GM23338 (cell line): ENCODE data around the gene TYW1B. TPM values are rescaled to one million over a fixed set of nuclear protein-coding genes. Genes with fewer than 3 reads are reported as not detected.
"Not testable (repeated sequence)": the region's sequence is repeated elsewhere in the genome, so short reads cannot be mapped to it uniquely, and the experiment has no call there.

Experiments
- ATAC-seq: fragments of 200-7000 bp; cut with Tn5 transposase; 3 replicates; pipeline ENCODE4 v1.9.1; 2020
- DNase-seq: peaks from one replicate; pipeline ENCODE4 v3.0.0-alpha.2; 2015; ENCODE audit warnings: low spot score
- H2AFZ ChIP-seq: fragments of 200-600 bp; sonication (generic); 2 replicates; pipeline ENCODE4 v1.8.0; 2016; ENCODE audit warnings: antibody characterized with exemption, mild to moderate bottlenecking, moderate library complexity
- H3F3A ChIP-seq: fragments of 200-600 bp; sonication (generic); replicated peaks from 2 replicates; pipeline ENCODE4 v1.8.0; 2017; ENCODE audit warnings: antibody characterized with exemption, mixed run types, low read depth
- H3K27ac ChIP-seq: fragments of 200-600 bp; sonication (generic); 2 replicates; pipeline ENCODE4 v1.6.1; 2016; ENCODE audit warnings: low read depth
- H3K27me3 ChIP-seq: fragments of 200-600 bp; sonication (generic); 2 replicates; pipeline ENCODE4 v1.8.0; 2016; ENCODE audit warnings: mild to moderate bottlenecking, mixed run types, moderate library complexity; ENCODE audit not compliant: insufficient read depth
- H3K36me3 ChIP-seq: fragments of 200-600 bp; sonication (generic); 2 replicates; pipeline ENCODE4 v1.8.0; 2016; ENCODE audit warnings: mild to moderate bottlenecking; ENCODE audit not compliant: insufficient read depth
- H3K4me1 ChIP-seq: fragments of 200-600 bp; sonication (generic); 2 replicates; pipeline ENCODE4 v1.8.0; 2016; ENCODE audit warnings: mild to moderate bottlenecking, moderate library complexity; ENCODE audit not compliant: insufficient read depth
- H3K4me2 ChIP-seq: fragments of 200-600 bp; sonication (generic); 2 replicates; pipeline ENCODE4 v1.7.1; 2017; ENCODE audit warnings: mixed run types
- H3K4me3 ChIP-seq: fragments of 200-600 bp; sonication (generic); 2 replicates; pipeline ENCODE4 v1.6.1; 2016; ENCODE audit warnings: mixed run types
- H3K79me2 ChIP-seq: fragments of 200-600 bp; sonication (generic); replicated peaks from 2 replicates; pipeline ENCODE4 v1.8.0; 2017; ENCODE audit warnings: mild to moderate bottlenecking; ENCODE audit not compliant: insufficient read depth
- H3K9me2 ChIP-seq: fragments of 200-600 bp; sonication (generic); 2 replicates; pipeline ENCODE4 v1.8.0; 2017; ENCODE audit not compliant: insufficient read depth
- H4K20me1 ChIP-seq: fragments of 200-600 bp; sonication (generic); replicated peaks from 2 replicates; pipeline ENCODE4 v1.8.0; 2017; ENCODE audit warnings: mild to moderate bottlenecking; ENCODE audit not compliant: insufficient read depth
- H3K27ac Mint-ChIP-seq: 2 replicates; pipeline ENCODE4 v1.8.0; 2020; ENCODE audit warnings: inconsistent platforms, mild to moderate bottlenecking, moderate library complexity, mixed read lengths
- H3K27me3 Mint-ChIP-seq: 3 replicates; pipeline ENCODE4 v1.8.0; 2022; ENCODE audit warnings: low read depth, mild to moderate bottlenecking, moderate library complexity, mixed read lengths, inconsistent platforms; ENCODE audit not compliant: insufficient read depth, poor library complexity
- H3K36me3 Mint-ChIP-seq: 3 replicates; pipeline ENCODE4 v1.8.0; 2021; ENCODE audit warnings: low read depth, mild to moderate bottlenecking, inconsistent platforms, moderate library complexity, mixed read lengths
- H3K4me1 Mint-ChIP-seq: 3 replicates; pipeline ENCODE4 v1.8.0; 2020; ENCODE audit warnings: mild to moderate bottlenecking, inconsistent platforms, mixed read lengths
- H3K4me3 Mint-ChIP-seq: 3 replicates; pipeline ENCODE4 v1.8.0; 2021; ENCODE audit warnings: moderate library complexity, mild to moderate bottlenecking, inconsistent platforms, mixed read lengths
- H3K9me3 Mint-ChIP-seq: 3 replicates; pipeline ENCODE4 v1.8.0; 2020; ENCODE audit warnings: moderate library complexity, mild to moderate bottlenecking, inconsistent platforms, mixed read lengths
- CTCF ChIP-seq, 2 experiments: fragments of 200-600 bp in 1 of 2; sonication (generic) in 1 of 2; conservative IDR thresholded peaks; 2 replicates each; pipeline versions ENCODE4 v1.5.1 to v1.6.1; 2016 to 2017; ENCODE audit warnings: antibody characterized with exemption in 2 of 2, low read depth in 2 of 2, mild to moderate bottlenecking in 2 of 2, moderate library complexity in 1 of 2
- EZH2phosphoT487 ChIP-seq: fragments of 200-600 bp; sonication (generic); IDR thresholded peaks from one replicate; pipeline ENCODE4 v1.8.1; 2018; ENCODE audit warnings: antibody characterized with exemption; ENCODE audit not compliant: unreplicated experiment
- NANOG ChIP-seq: IDR thresholded peaks from 2 replicates; pipeline ENCODE4 v1.6.1; 2016; ENCODE audit warnings: antibody characterized with exemption, borderline replicate concordance
- POLR2AphosphoS5 ChIP-seq: IDR thresholded peaks from 2 replicates; pipeline ENCODE4 v1.6.1; 2016; ENCODE audit warnings: antibody characterized with exemption, low read depth
- STAT1 ChIP-seq: IDR thresholded peaks from one replicate; pipeline ENCODE4 v1.6.1; 2016; ENCODE audit warnings: antibody characterized with exemption; ENCODE audit not compliant: unreplicated experiment
- ZNF114 ChIP-seq: fragments of 250-450 bp; sonication (Bioruptor Pico); IDR thresholded peaks from 2 replicates; pipeline ENCODE4 v1.5.0; 2020; ENCODE audit warnings: mild to moderate bottlenecking, moderate library complexity
- ZNF331 ChIP-seq: fragments of 250-450 bp; sonication (Bioruptor Pico); IDR thresholded peaks from 2 replicates; pipeline ENCODE4 v1.5.0; 2020; ENCODE audit warnings: low read depth, mild to moderate bottlenecking, moderate library complexity
- polyA plus RNA-seq: library from polyadenylated mRNA; unstranded; fragments of >200 nt; fragmentation: Nextera tagmentation; extraction: Ambion mirVana; gene quantifications from 2 replicates; pipeline ENCODE4 v1.2.1, GENCODE V29; 2016
- total RNA-seq: library from RNA; depleted of rRNA; stranded (reverse); fragments of >200 nt; shearing (Covaris generic); gene quantifications from 2 replicates; pipeline ENCODE4 v1.2.3, GENCODE V29; 2014
- TF ChIP-seq, protein P1 (sequence below): fragments of 250-450 bp; sonication (Bioruptor Pico); IDR thresholded peaks from 2 replicates; pipeline ENCODE4 v1.5.0; 2020; ENCODE audit warnings: mild to moderate bottlenecking, moderate library complexity
- TF ChIP-seq, protein P2 (sequence below): IDR thresholded peaks from one replicate; pipeline ENCODE4 v1.6.1; 2018; ENCODE audit warnings: antibody characterized with exemption; ENCODE audit not compliant: unreplicated experiment
- TF ChIP-seq, protein P3 (sequence below): IDR thresholded peaks from 2 replicates; pipeline ENCODE4 v1.6.1; 2016; ENCODE audit warnings: antibody characterized with exemption

The TYW1B gene
- total and polyA plus RNA-seq, 2 experiments from 2014 or later, result 2.8 to 5.6 TPM

DNA sequence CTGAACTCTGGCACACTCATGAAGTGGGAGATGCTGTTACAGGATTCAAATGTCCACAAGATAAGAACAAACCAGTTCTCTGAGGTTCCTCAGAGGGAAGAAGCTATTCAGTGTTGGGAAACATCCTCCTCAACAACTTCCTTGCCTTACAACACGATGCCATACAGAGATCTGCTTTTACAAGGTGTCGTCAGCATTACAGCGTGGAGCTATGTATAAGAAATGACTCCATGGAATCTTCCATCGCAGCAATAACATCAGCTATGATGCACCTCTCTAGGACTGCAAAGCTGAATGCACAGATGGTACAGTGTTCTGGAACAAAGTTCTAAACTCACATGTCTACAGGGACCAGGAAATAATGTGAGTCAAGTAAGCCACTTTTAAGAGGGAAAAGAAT is 122.3 kb downstream of the TYW1B start:
- not testable (repeated sequence) for H3K4me2 ChIP-seq, H3K27me3 ChIP-seq, H3K27ac Mint-ChIP-seq, ATAC-seq, H3K79me2 ChIP-seq, H3K4me3 ChIP-seq, H3K4me3 Mint-ChIP-seq, H2AFZ ChIP-seq, H3K9me2 ChIP-seq, H4K20me1 ChIP-seq, H3F3A ChIP-seq, H3K36me3 ChIP-seq, DNase-seq, H3K27me3 Mint-ChIP-seq, H3K27ac ChIP-seq
- H3K36me3 Mint-ChIP-seq, result peaks cover 48% of the 10 kb centered on the region
- peaks cover 16% of the 10 kb centered on the region for H3K4me1 Mint-ChIP-seq
- peaks cover 11% of the 10 kb centered on the region; the same call in 1 of the 3 replicates for H3K9me3 Mint-ChIP-seq
- peaks cover 13% of the 10 kb centered on the region for H3K4me1 ChIP-seq

- Mint-ChIP-seq H3K9me3 (peaks cover 11% of the 10 kb centered on the region; the same call in 1 of the 3 replicates), H3K4me3 (no peak overlapping the region), H3K27ac (peak overlapping the region; percentile 41), H3K27me3 (peaks cover 3% of the 10 kb centered on the region), H3K4me1 (peaks cover 16% of the 10 kb centered on the region), H3K36me3 (peaks cover 45% of the 10 kb centered on the region)
- no peaks in the 10 kb centered on the region for H3K36me3 ChIP-seq
- H3K9me2 ChIP-seq, result no peaks in the 10 kb centered on the region
- H3K4me2 ChIP-seq, result peak overlapping the region; percentile 19; the same call in 1 of the 2 replicates
- 0 out of 2 replicates have a peak overlapping the region, but pooled peaks have one; percentile 17 for H3K27ac ChIP-seq
- no peak overlapping the region for H3K4me3 ChIP-seq
- peaks cover 13% of the 10 kb centered on the region for H3K4me1 ChIP-seq
- no peak overlapping the region for H2AFZ ChIP-seq
- no peak for DNase-seq
- no peaks in the 10 kb centered on the region for H3K79me2 ChIP-seq
- no peaks in the 10 kb centered on the region for H3K27me3 ChIP-seq
- ATAC-seq, result no peak
- no peaks in the 10 kb centered on the region for H3F3A ChIP-seq
- H4K20me1 ChIP-seq, result no peaks in the 10 kb centered on the region
- TF ChIP-seq POLR2AphosphoS5 (no peak), CTCF (conservative IDR thresholded peaks at IDR 0.05; ENCODE audit: low read depth in 2 of 2) (no peak), NANOG (no peak), EZH2phosphoT487 (no peak), ZNF331 (CRISPR knock-in tag) (no peak), STAT1 (no peak), ZNF114 (CRISPR knock-in tag) (no peak)
- TF ChIP-seq, protein P1, sequence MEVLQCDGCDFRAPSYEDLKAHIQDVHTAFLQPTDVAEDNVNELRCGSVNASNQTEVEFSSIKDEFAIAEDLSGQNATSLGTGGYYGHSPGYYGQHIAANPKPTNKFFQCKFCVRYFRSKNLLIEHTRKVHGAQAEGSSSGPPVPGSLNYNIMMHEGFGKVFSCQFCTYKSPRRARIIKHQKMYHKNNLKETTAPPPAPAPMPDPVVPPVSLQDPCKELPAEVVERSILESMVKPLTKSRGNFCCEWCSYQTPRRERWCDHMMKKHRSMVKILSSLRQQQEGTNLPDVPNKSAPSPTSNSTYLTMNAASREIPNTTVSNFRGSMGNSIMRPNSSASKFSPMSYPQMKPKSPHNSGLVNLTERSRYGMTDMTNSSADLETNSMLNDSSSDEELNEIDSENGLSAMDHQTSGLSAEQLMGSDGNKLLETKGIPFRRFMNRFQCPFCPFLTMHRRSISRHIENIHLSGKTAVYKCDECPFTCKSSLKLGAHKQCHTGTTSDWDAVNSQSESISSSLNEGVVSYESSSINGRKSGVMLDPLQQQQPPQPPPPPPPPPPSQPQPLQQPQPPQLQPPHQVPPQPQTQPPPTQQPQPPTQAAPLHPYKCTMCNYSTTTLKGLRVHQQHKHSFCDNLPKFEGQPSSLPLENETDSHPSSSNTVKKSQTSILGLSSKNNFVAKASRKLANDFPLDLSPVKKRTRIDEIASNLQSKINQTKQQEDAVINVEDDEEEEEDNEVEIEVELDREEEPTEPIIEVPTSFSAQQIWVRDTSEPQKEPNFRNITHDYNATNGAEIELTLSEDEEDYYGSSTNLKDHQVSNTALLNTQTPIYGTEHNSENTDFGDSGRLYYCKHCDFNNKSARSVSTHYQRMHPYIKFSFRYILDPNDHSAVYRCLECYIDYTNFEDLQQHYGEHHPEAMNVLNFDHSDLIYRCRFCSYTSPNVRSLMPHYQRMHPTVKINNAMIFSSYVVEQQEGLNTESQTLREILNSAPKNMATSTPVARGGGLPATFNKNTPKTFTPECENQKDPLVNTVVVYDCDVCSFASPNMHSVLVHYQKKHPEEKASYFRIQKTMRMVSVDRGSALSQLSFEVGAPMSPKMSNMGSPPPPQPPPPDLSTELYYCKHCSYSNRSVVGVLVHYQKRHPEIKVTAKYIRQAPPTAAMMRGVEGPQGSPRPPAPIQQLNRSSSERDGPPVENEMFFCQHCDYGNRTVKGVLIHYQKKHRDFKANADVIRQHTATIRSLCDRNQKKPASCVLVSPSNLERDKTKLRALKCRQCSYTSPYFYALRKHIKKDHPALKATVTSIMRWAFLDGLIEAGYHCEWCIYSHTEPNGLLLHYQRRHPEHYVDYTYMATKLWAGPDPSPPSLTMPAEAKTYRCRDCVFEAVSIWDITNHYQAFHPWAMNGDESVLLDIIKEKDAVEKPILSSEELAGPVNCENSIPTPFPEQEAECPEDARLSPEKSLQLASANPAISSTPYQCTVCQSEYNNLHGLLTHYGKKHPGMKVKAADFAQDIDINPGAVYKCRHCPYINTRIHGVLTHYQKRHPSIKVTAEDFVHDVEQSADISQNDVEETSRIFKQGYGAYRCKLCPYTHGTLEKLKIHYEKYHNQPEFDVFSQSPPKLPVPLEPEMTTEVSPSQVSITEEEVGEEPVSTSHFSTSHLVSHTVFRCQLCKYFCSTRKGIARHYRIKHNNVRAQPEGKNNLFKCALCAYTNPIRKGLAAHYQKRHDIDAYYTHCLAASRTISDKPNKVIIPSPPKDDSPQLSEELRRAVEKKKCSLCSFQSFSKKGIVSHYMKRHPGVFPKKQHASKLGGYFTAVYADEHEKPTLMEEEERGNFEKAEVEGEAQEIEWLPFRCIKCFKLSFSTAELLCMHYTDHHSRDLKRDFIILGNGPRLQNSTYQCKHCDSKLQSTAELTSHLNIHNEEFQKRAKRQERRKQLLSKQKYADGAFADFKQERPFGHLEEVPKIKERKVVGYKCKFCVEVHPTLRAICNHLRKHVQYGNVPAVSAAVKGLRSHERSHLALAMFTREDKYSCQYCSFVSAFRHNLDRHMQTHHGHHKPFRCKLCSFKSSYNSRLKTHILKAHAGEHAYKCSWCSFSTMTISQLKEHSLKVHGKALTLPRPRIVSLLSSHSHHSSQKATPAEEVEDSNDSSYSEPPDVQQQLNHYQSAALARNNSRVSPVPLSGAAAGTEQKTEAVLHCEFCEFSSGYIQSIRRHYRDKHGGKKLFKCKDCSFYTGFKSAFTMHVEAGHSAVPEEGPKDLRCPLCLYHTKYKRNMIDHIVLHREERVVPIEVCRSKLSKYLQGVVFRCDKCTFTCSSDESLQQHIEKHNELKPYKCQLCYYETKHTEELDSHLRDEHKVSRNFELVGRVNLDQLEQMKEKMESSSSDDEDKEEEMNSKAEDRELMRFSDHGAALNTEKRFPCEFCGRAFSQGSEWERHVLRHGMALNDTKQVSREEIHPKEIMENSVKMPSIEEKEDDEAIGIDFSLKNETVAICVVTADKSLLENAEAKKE, result no peak
- TF ChIP-seq, protein P2, sequence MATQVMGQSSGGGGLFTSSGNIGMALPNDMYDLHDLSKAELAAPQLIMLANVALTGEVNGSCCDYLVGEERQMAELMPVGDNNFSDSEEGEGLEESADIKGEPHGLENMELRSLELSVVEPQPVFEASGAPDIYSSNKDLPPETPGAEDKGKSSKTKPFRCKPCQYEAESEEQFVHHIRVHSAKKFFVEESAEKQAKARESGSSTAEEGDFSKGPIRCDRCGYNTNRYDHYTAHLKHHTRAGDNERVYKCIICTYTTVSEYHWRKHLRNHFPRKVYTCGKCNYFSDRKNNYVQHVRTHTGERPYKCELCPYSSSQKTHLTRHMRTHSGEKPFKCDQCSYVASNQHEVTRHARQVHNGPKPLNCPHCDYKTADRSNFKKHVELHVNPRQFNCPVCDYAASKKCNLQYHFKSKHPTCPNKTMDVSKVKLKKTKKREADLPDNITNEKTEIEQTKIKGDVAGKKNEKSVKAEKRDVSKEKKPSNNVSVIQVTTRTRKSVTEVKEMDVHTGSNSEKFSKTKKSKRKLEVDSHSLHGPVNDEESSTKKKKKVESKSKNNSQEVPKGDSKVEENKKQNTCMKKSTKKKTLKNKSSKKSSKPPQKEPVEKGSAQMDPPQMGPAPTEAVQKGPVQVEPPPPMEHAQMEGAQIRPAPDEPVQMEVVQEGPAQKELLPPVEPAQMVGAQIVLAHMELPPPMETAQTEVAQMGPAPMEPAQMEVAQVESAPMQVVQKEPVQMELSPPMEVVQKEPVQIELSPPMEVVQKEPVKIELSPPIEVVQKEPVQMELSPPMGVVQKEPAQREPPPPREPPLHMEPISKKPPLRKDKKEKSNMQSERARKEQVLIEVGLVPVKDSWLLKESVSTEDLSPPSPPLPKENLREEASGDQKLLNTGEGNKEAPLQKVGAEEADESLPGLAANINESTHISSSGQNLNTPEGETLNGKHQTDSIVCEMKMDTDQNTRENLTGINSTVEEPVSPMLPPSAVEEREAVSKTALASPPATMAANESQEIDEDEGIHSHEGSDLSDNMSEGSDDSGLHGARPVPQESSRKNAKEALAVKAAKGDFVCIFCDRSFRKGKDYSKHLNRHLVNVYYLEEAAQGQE, result no peak
- TF ChIP-seq, protein P3, sequence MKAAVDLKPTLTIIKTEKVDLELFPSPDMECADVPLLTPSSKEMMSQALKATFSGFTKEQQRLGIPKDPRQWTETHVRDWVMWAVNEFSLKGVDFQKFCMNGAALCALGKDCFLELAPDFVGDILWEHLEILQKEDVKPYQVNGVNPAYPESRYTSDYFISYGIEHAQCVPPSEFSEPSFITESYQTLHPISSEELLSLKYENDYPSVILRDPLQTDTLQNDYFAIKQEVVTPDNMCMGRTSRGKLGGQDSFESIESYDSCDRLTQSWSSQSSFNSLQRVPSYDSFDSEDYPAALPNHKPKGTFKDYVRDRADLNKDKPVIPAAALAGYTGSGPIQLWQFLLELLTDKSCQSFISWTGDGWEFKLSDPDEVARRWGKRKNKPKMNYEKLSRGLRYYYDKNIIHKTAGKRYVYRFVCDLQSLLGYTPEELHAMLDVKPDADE, result no peak
Measured at GRCh38 chr7:72704894-72705293, 123.1 kb downstream of the TYW1B start.
